H1 (cell line): ENCODE results near the gene RNASEH2C. TPM values are rescaled to one million over a fixed set of nuclear protein-coding genes. Genes with fewer than 3 reads are reported as not detected.

Experiments
- RFX5 ChIP-seq: IDR thresholded peaks from 2 replicates; pipeline ENCODE4 v1.6.1; 2011; ENCODE audit warnings: low read depth, low read length, improper control_type of control experiment, borderline replicate concordance
- RXRA ChIP-seq: IDR thresholded peaks from 2 replicates; pipeline ENCODE4 v1.6.1; 2011; ENCODE audit warnings: low read depth, mild to moderate bottlenecking, low read length, moderate library complexity; ENCODE audit not compliant: insufficient read depth
- SP2 ChIP-seq: IDR thresholded peaks from 2 replicates; pipeline ENCODE4 v1.6.1; 2012; ENCODE audit warnings: mild to moderate bottlenecking, low read length, inconsistent platforms
- TAF1 ChIP-seq: IDR thresholded peaks from 2 replicates; pipeline ENCODE4 v1.6.1; 2011; ENCODE audit warnings: mild to moderate bottlenecking, low read depth, low read length
- polyA plus RNA-seq, 7 experiments: library from polyadenylated mRNA; depleted of rRNA in 3 of 7; stranded (reverse) in 5 of 7; unstranded in 2 of 7; fragments of >200 nt in 5 of 7; fragments of 200-250 nt in 2 of 7; gene quantifications; 1 replicate in 5 of 7; 2 replicates in 1 of 7; 4 replicates in 1 of 7; pipeline versions ENCODE4 v1.2.1 to v1.2.3, GENCODE V29; 2011 to 2013; ENCODE audit warnings: missing spikeins in 2 of 7, mixed read lengths in 2 of 7
- total RNA-seq: library from RNA; stranded (reverse); fragmentation: NEBNext Ultra II Directional; extraction: Animal tissue kit (Norgen Biotek cat#: 25700); gene quantifications from 2 replicates; pipeline ENCODE4 v1.2.1, GENCODE V29; 2021

The RNASEH2C gene
- total and polyA plus RNA-seq, 2 of the 8 experiments (the other 6 are each of a cell fraction or from before 2014, with no cell fraction given): 40.2 to 60.3 TPM

- TF ChIP-seq RXRA (no peak), RFX5 (no peak), TAF1 (no peak), SP2 (no peak)
Observed at GRCh38 chr11:65739022-65739421, 18.4 kb upstream of the RNASEH2C start (continued).
